Bronchial epithelial cell (primary cell): ENCODE results near the gene CLDN14. TPM values are rescaled to one million over a fixed set of nuclear protein-coding genes. Genes with fewer than 3 reads are reported as not detected.

Source experiments
- DNase-seq: peaks from one replicate; pipeline ENCODE4 v3.0.0-alpha.2; 2010; ENCODE audit warnings: low read depth
- FAIRE-seq: peaks from 2 replicates; lab custom pipeline; 2011; peaks lifted over from hg19 to GRCh38; lab: Jason Lieb, UNC
- H3K27me3 ChIP-seq: 2 replicates; pipeline ENCODE4 v1.5.1; 2011; ENCODE audit warnings: low read length; ENCODE audit not compliant: control insufficient read depth, insufficient read depth
- H3K36me3 ChIP-seq: 2 replicates; pipeline ENCODE4 v1.5.1; 2011; ENCODE audit warnings: low read length; ENCODE audit not compliant: control insufficient read depth, insufficient read depth
- H3K4me3 ChIP-seq: 2 replicates; pipeline ENCODE4 v1.5.1; 2011; ENCODE audit warnings: mild to moderate bottlenecking, low read depth, low read length, control low read depth
- CTCF ChIP-seq: IDR thresholded peaks from 2 replicates; pipeline ENCODE4 v1.5.1; 2011; ENCODE audit warnings: mild to moderate bottlenecking, moderate library complexity, low read length, control low read depth, inconsistent platforms; ENCODE audit not compliant: insufficient read depth, severe bottlenecking
- total RNA-seq: library from RNA; depleted of rRNA; stranded (reverse); fragments of >200 nt; gene quantifications from 2 replicates; pipeline ENCODE4 v1.2.1, GENCODE V29; 2014

Gene CLDN14
- total RNA-seq, 1 donor from 2014 or later = not detected

- Histone ChIP-seq H3K36me3 (no peaks in the 10 kb centered on the region), H3K27me3 (no peaks in the 10 kb centered on the region), H3K4me3 (no peak overlapping the region)
- DNase-seq = no peak
- TF ChIP-seq CTCF = no peak
- peak; percentile 7 for FAIRE-seq
Observed at GRCh38 chr21:36461277-36461917, 18.5 kb downstream of the CLDN14 start.

- H3K27me3 ChIP-seq = no peaks in the 10 kb centered on the region
- DNase-seq (no peak), FAIRE-seq (no peak)
- no peaks in the 10 kb centered on the region for H3K36me3 ChIP-seq
- H3K4me3 ChIP-seq = no peak overlapping the region
- no peak for TF ChIP-seq CTCF
Observed at GRCh38 chr21:36460866-36461265, 19.1 kb downstream of the CLDN14 start.

- no peaks in the 10 kb centered on the region for H3K36me3 ChIP-seq
- TF ChIP-seq CTCF = no peak
- no peaks in the 10 kb centered on the region for H3K27me3 ChIP-seq
- no peak for DNase-seq
- H3K4me3 ChIP-seq = no peak overlapping the region
- no peak for FAIRE-seq
Observed at GRCh38 chr21:36459098-36459497, 20.8 kb downstream of the CLDN14 start.

GRCh38 chr21:36456729-36457414 is 23.1 kb downstream of the CLDN14 start:
- no peak overlapping the region for H3K4me3 ChIP-seq
- H3K27me3 ChIP-seq = no peaks in the 10 kb centered on the region
- FAIRE-seq = no peak
- no peak for TF ChIP-seq CTCF
- H3K36me3 ChIP-seq = no peaks in the 10 kb centered on the region
- DNase-seq = peak; percentile 48

GRCh38 chr21:36454706-36455105 is 25.2 kb downstream of the CLDN14 start:
- no peak for TF ChIP-seq CTCF
- no peak overlapping the region for H3K4me3 ChIP-seq
- DNase-seq = no peak
- no peaks in the 10 kb centered on the region for H3K36me3 ChIP-seq
- no peak for FAIRE-seq
- no peaks in the 10 kb centered on the region for H3K27me3 ChIP-seq
